Metanephros (tissue), 1 donor: ENCODE measurements around the gene TOR1AIP1. TPM values are rescaled to one million over a fixed set of nuclear protein-coding genes. Genes with fewer than 3 reads are reported as not detected.

ENCODE experiments used
- total RNA-seq: library from RNA; depleted of rRNA; stranded (reverse); fragments of >200 nt; gene quantifications from one replicate; pipeline ENCODE4 v1.2.3, GENCODE V29; 2014

Gene TOR1AIP1, protein sequence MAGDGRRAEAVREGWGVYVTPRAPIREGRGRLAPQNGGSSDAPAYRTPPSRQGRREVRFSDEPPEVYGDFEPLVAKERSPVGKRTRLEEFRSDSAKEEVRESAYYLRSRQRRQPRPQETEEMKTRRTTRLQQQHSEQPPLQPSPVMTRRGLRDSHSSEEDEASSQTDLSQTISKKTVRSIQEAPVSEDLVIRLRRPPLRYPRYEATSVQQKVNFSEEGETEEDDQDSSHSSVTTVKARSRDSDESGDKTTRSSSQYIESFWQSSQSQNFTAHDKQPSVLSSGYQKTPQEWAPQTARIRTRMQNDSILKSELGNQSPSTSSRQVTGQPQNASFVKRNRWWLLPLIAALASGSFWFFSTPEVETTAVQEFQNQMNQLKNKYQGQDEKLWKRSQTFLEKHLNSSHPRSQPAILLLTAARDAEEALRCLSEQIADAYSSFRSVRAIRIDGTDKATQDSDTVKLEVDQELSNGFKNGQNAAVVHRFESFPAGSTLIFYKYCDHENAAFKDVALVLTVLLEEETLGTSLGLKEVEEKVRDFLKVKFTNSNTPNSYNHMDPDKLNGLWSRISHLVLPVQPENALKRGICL
- total RNA-seq: 50.3 TPM

GRCh38 chr1:179882253-179883039 is at the start of gene TOR1AIP1:
TSS of gene TOR1AIP1 (plus strand) at chr1:179882285. CDS start at chr1:179882503, 218 bp downstream.

GRCh38 chr1:179877586-179878265 is 4.4 kb upstream of the TOR1AIP1 start, which contains the start of gene TOR1AIP2:
TSS of gene TOR1AIP2 (minus strand) at chr1:179877803. CDS start at chr1:179852665, 25,138 bp downstream.

DNA sequence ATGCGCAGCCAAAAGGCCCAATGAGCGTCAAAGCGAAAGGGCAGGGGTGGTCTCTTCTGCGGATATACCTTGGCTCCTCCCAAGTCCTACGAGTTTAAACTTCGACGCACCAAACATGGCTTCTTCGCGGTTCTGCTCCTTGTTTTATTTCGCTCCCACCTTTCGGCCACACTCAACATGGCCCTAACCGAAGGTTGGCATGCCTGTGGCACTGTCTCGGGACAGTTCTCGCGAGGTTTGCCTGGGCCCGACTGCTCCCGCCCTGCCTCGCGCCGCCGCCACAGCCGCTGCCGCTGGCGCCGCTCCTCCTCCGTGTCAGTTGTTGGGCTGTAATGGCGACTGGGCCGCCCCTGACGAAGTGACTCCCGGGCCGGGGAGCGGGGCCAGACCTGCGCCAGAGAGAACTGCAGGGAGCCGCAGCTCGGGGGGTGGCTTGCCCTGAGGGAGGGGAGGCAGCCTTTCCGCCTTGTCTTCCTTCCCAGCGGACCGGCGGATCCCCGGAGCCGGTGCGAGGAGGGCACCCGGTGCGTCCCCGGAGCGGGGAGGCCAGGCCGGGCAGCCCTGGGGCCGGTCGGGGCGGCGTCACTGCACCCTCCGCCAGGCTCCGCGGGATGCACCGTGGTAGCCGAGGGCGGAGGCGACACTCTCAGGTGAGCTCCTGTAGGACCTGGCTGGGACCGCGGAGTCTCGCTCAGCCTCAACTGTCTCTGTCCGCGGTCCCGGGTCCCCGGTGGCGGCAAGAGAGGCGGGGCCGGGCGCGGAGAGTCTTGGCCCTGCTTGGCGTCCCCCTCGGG is 72.6 kb downstream of the TOR1AIP1 start, which contains the start of gene CEP350:
Gene CEP350, plus strand, starts transcription at position 318 of the 794 bp plus-strand sequence. CDS start 31,372 bp downstream, outside the sequence.

Other genes with a start within 250 kb of the TOR1AIP1 start
- gene FAM163A, start 139.0 kb upstream of the TOR1AIP1 start, total RNA-seq: 0.53 TPM
- gene TOR1AIP2, start 4.5 kb upstream of the TOR1AIP1 start, total RNA-seq: 60.1 TPM
- 40.9 TPM for gene CEP350, start 72.5 kb downstream of the TOR1AIP1 start, total RNA-seq